Mesendoderm (in vitro differentiated cells): ENCODE results near the gene MRPL20.
A peak's percentile ranks its signal among the peaks of the same experiment; 100 is the strongest.

Source experiments
- DNase-seq: peaks from one replicate; pipeline ENCODE4 v3.0.0; 2013
- H2AK5ac ChIP-seq: 2 replicates; pipeline ENCODE4 v1.6.1; 2013; ENCODE audit warnings: low read length, inconsistent platforms
- H2BK120ac ChIP-seq: 2 replicates; pipeline ENCODE4 v1.6.1; 2013; ENCODE audit warnings: low read depth, mild to moderate bottlenecking, low read length, moderate library complexity, mixed read lengths
- H2BK15ac ChIP-seq: replicated peaks from 2 replicates; pipeline ENCODE4 v1.6.1; 2013; ENCODE audit warnings: low read depth, mild to moderate bottlenecking, moderate library complexity
- H2BK5ac ChIP-seq: 2 replicates; pipeline ENCODE4 v1.6.1; 2013; ENCODE audit warnings: low read length, inconsistent platforms
- H3K18ac ChIP-seq: 2 replicates; pipeline ENCODE4 v1.6.1; 2013; ENCODE audit warnings: mild to moderate bottlenecking, low read length, mixed read lengths
- H3K23ac ChIP-seq: one replicate; pipeline ENCODE4 v1.6.1; 2013; ENCODE audit warnings: low read length
- H3K27ac ChIP-seq: 2 replicates; pipeline ENCODE4 v1.5.1; 2013; ENCODE audit warnings: low read depth, mild to moderate bottlenecking, inconsistent platforms, low read length, moderate library complexity
- H3K27me3 ChIP-seq: 2 replicates; pipeline ENCODE4 v1.6.1; 2013; ENCODE audit warnings: low read length, control low read depth, mild to moderate bottlenecking, inconsistent platforms; ENCODE audit not compliant: insufficient read depth, poor library complexity
- H3K36me3 ChIP-seq: 2 replicates; pipeline ENCODE4 v1.6.1; 2013; ENCODE audit warnings: low read length, inconsistent platforms; ENCODE audit not compliant: control insufficient read depth, insufficient read depth
- H3K4ac ChIP-seq: one replicate; pipeline ENCODE4 v1.6.1; 2013; ENCODE audit warnings: low read depth, mild to moderate bottlenecking, low read length, moderate library complexity
- H3K4me1 ChIP-seq: 2 replicates; pipeline ENCODE4 v1.6.1; 2013; ENCODE audit warnings: low read depth, low read length, inconsistent platforms; ENCODE audit not compliant: control insufficient read depth
- H3K4me2 ChIP-seq: 2 replicates; pipeline ENCODE4 v1.6.1; 2013; ENCODE audit warnings: low read length
- H3K4me3 ChIP-seq: 2 replicates; pipeline ENCODE4 v1.5.1; 2013; ENCODE audit warnings: mild to moderate bottlenecking, low read length
- H3K56ac ChIP-seq: one replicate; pipeline ENCODE4 v1.6.1; 2013; ENCODE audit warnings: low read length
- H3K79me1 ChIP-seq: 2 replicates; pipeline ENCODE4 v1.6.1; 2013; ENCODE audit warnings: low read length, inconsistent platforms
- H3K79me2 ChIP-seq: 2 replicates; pipeline ENCODE4 v1.6.1; 2013; ENCODE audit warnings: mild to moderate bottlenecking, low read length; ENCODE audit not compliant: control insufficient read depth, insufficient read depth
- H3K9ac ChIP-seq: 2 replicates; pipeline ENCODE4 v1.6.1; 2013; ENCODE audit warnings: low read length, inconsistent platforms
- H4K5ac ChIP-seq: one replicate; pipeline ENCODE4 v1.6.1; 2013; ENCODE audit warnings: low read length
- H4K8ac ChIP-seq: one replicate; pipeline ENCODE4 v1.6.1; 2013; ENCODE audit warnings: low read depth, mild to moderate bottlenecking, control low read depth, low read length, moderate library complexity
- WGBS: extraction: QIAGEN DNeasy Blood & Tissue Kit; methylation state at CpG from one replicate; pipeline ENCODE4 v1.1.7; 2013; ENCODE audit warnings: low lambda C conversion rate, missing lambda C conversion rate; ENCODE audit not compliant: insufficient coverage; ENCODE audit errors: extremely low coverage; 5-methylcytosine and 5-hydroxymethylcytosine counted together

MRPL20 gene

DNA sequence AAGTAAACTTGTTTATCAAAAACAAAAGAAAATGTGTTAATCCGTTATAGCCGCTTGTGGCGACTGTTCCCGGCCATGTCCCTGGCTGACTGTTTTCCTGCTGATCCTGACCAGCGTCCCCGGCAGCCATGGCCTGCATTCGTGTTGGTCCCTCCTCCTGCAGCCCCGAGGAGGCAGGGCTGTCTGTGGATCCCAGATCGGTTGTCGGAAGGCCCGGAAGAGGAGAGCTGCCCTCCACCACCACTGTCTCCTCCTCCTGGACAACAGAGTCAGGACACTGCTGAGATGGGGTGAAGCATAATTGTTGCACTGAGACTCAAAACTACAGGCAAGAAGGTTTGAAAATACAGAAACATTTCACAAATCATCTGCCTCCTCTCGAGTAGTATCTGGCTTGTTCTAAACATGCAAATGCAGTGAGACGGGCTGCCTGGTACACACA lies 45.1 kb downstream of the MRPL20 start:
- Histone ChIP-seq H3K18ac (no peak overlapping the region), H3K4me2 (no peak overlapping the region), H3K9ac (peak overlapping the region; percentile 27), H3K79me1 (no peaks in the 10 kb centered on the region), H2BK15ac (no peak overlapping the region), H3K4ac (no peak overlapping the region), H3K36me3 (no peaks in the 10 kb centered on the region), H3K27me3 (no peaks in the 10 kb centered on the region), H2BK5ac (no peak overlapping the region), H4K8ac (no peak overlapping the region), H3K23ac (no peak overlapping the region), H2AK5ac (no peak overlapping the region), H3K4me3 (no peak overlapping the region), H3K56ac (no peak overlapping the region), H2BK120ac (no peak overlapping the region), H4K5ac (no peak overlapping the region), H3K4me1 (peaks cover 3% of the 10 kb centered on the region), H3K79me2 (no peaks in the 10 kb centered on the region), H3K27ac (no peak overlapping the region)
- DNase-seq = peak; percentile 84
- no CpG with 5 or more reads among the region's 13 CpGs for WGBS

GRCh38 chr1:1361233-1361981 lies 45.7 kb downstream of the MRPL20 start:
- Histone ChIP-seq H2BK120ac (no peak overlapping the region), H3K18ac (no peak overlapping the region), H3K9ac (no peak overlapping the region), H3K79me2 (no peaks in the 10 kb centered on the region), H3K27ac (no peak overlapping the region), H3K4ac (no peak overlapping the region), H3K23ac (no peak overlapping the region), H3K4me1 (peaks cover 3% of the 10 kb centered on the region), H3K79me1 (no peaks in the 10 kb centered on the region), H4K8ac (no peak overlapping the region), H2BK5ac (no peak overlapping the region), H3K36me3 (no peaks in the 10 kb centered on the region), H3K27me3 (no peaks in the 10 kb centered on the region), H3K4me2 (no peak overlapping the region), H4K5ac (no peak overlapping the region), H2AK5ac (no peak overlapping the region), H3K56ac (no peak overlapping the region), H2BK15ac (no peak overlapping the region), H3K4me3 (no peak overlapping the region)
- DNase-seq = no peak
- WGBS = no CpG with 5 or more reads among the region's 35 CpGs

GRCh38 chr1:1360506-1361169 lies 46.5 kb downstream of the MRPL20 start:
- no peak overlapping the region for H3K23ac ChIP-seq
- H3K56ac ChIP-seq = peak overlapping the region; percentile 7
- no peak overlapping the region for H3K4ac ChIP-seq
- no CpG with 5 or more reads among the region's 20 CpGs for WGBS
- H3K4me2 ChIP-seq = no peak overlapping the region
- H3K4me3 ChIP-seq = no peak overlapping the region
- no peaks in the 10 kb centered on the region for H3K36me3 ChIP-seq
- H3K4me1 ChIP-seq = peaks cover 3% of the 10 kb centered on the region
- H2BK15ac ChIP-seq = no peak overlapping the region
- no peak overlapping the region for H3K18ac ChIP-seq
- no peak overlapping the region for H4K5ac ChIP-seq
- DNase-seq = peak; percentile 90
- H2BK5ac ChIP-seq = no peak overlapping the region
- no peak overlapping the region for H4K8ac ChIP-seq
- no peaks in the 10 kb centered on the region for H3K27me3 ChIP-seq
- no peak overlapping the region for H2BK120ac ChIP-seq
- no peaks in the 10 kb centered on the region for H3K79me1 ChIP-seq
- no peaks in the 10 kb centered on the region for H3K79me2 ChIP-seq
- no peak overlapping the region for H3K9ac ChIP-seq
- peak overlapping the region; percentile 32 for H2AK5ac ChIP-seq
- H3K27ac ChIP-seq = no peak overlapping the region

DNA sequence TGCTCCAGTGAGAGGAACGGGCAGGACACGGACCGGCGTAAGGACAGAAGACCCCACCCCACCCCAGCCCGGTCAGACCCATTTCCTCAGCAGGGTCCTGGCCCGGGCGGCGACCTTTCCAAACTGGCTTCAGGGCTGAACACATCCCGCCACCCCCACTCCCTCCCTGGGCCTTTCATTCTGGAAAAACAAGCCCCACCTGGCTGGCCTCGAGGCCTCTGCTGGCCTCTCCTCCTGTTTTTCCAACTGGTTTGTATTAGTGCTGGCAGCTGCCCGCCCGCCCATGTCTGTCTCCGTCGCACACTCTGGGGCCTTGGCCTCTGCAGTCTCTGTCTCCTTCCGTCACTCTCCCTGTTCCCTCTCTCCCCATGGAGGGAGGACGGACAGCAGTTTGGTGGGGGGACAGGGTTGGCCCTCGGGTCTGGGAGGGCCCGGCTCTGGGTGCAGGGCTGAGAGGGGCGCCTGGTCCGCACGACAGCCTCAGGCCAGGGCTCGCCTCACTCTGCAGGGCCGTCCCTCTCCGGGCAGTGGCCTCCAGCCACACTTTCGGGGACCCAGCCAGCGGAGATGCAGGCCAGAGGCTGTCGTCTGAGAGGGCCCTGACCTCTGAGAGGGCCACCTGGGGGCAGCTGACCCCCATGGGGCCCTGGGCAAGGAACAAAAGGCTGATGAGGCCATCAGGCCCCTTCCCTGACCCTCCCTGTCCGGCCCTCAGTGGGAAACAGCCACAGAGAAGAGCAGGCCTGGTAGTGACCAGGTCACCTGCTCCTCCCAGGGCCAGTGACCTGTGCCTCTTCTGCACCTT lies 47.2 kb downstream of the MRPL20 start:
- no peak overlapping the region for H4K8ac ChIP-seq
- H3K4me2 ChIP-seq = no peak overlapping the region
- H3K4me3 ChIP-seq = no peak overlapping the region
- peak overlapping the region; percentile 60 for H3K56ac ChIP-seq
- no peak for DNase-seq
- H3K9ac ChIP-seq = no peak overlapping the region
- no peak overlapping the region for H2BK120ac ChIP-seq
- no CpG with 5 or more reads among the region's 28 CpGs for WGBS
- H3K4me1 ChIP-seq = peaks cover 3% of the 10 kb centered on the region
- peak overlapping the region; percentile 34 for H3K27ac ChIP-seq
- H3K27me3 ChIP-seq = peaks cover under 1% of the 10 kb centered on the region
- no peak overlapping the region for H2BK5ac ChIP-seq
- H3K18ac ChIP-seq = no peak overlapping the region
- H3K79me2 ChIP-seq = no peaks in the 10 kb centered on the region
- no peak overlapping the region for H3K23ac ChIP-seq
- H3K4ac ChIP-seq = no peak overlapping the region
- no peaks in the 10 kb centered on the region for H3K79me1 ChIP-seq
- H2BK15ac ChIP-seq = no peak overlapping the region
- H2AK5ac ChIP-seq = no peak overlapping the region
- H3K36me3 ChIP-seq = no peaks in the 10 kb centered on the region
- H4K5ac ChIP-seq = no peak overlapping the region

GRCh38 chr1:1359308-1359663 lies 47.8 kb downstream of the MRPL20 start:
- H3K56ac ChIP-seq = peak overlapping the region; percentile 70
- no peak overlapping the region for H3K23ac ChIP-seq
- no peak overlapping the region for H4K5ac ChIP-seq
- H3K36me3 ChIP-seq = no peaks in the 10 kb centered on the region
- no peak overlapping the region for H3K4me3 ChIP-seq
- H2BK5ac ChIP-seq = no peak overlapping the region
- H3K27me3 ChIP-seq = peaks cover 6% of the 10 kb centered on the region
- H3K27ac ChIP-seq = no peak overlapping the region
- no peak overlapping the region for H4K8ac ChIP-seq
- no peaks in the 10 kb centered on the region for H3K79me2 ChIP-seq
- no peaks in the 10 kb centered on the region for H3K79me1 ChIP-seq
- H3K4ac ChIP-seq = no peak overlapping the region
- no peak overlapping the region for H3K4me2 ChIP-seq
- no peak overlapping the region for H2BK15ac ChIP-seq
- no peak overlapping the region for H2BK120ac ChIP-seq
- no peak overlapping the region for H3K9ac ChIP-seq
- H2AK5ac ChIP-seq = no peak overlapping the region
- H3K18ac ChIP-seq = no peak overlapping the region
- WGBS = no CpG with 5 or more reads among the region's 6 CpGs
- no peak for DNase-seq
- H3K4me1 ChIP-seq = peaks cover 3% of the 10 kb centered on the region
